ENCODE measurements around the gene IGF2R.

- TF ChIP-seq CTCF (IDR thresholded peaks at IDR 0.05; ENCODE audit: poor library complexity) (no peak), EZH2phosphoT487 (IDR thresholded peaks at IDR 0.05; ENCODE audit: low read depth, severe bottlenecking, unreplicated experiment) (no peak), EZH2 (IDR thresholded peaks at IDR 0.05; ENCODE audit: borderline replicate concordance) (no peak)
Measured at GRCh38 chr6:160000280-160000704, 31.4 kb downstream of the IGF2R start.
